Erythroblast (primary cell): ENCODE results near the gene CSNK2B.

ENCODE experiments used
- GATA1 ChIP-seq: IDR thresholded peaks from 2 replicates; pipeline ENCODE4 v1.6.1; 2011; ENCODE audit warnings: low read depth, mild to moderate bottlenecking, control low read depth, low read length, moderate library complexity
- POLR2A ChIP-seq: IDR thresholded peaks from 2 replicates; pipeline ENCODE4 v1.6.1; 2011; ENCODE audit warnings: mild to moderate bottlenecking, low read length

DNA sequence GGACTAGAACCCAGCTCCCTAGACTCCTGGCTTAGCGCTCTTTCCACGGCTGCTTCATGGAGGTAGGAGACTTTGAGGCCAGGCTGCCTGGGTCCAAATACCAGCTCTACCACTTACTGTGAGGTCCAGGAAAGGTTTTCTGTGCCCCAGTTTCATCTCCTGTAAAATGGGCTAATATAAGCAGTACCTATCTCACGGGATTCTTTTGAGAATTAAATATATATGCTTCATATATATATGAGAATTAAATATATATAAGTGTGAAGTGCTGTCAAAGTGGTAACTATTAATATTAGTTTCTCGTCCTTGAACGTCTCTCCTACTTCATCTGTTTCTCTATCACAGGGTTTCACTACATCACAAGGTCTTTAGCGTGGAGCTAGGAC is 25.2 kb downstream of the CSNK2B start:
- TF ChIP-seq POLR2A, result no peak
- no peak for TF ChIP-seq GATA1
